ENCODE results near the gene APOBEC3G.
"Not testable (repeated sequence)": the region's sequence is repeated elsewhere in the genome, so short reads cannot be mapped to it uniquely, and the experiment has no call there.

The APOBEC3G gene

GRCh38 chr22:39077026-39077840 lies at the start of gene APOBEC3G:
TSS of gene APOBEC3G (plus strand) at chr22:39077275. CDS start at chr22:39077362, 87 bp downstream.
- peak; percentile 3 for DNase-seq (ENCODE audit: low read depth, low spot score)
- CTCF ChIA-PET, result not testable (repeated sequence)
- POLR2A ChIA-PET, result interaction anchor here (0.9 kb wide), 1 partner anchor 21 kb away, joined by 3 read pairs; no protein-coding TSS in a partner anchor

GRCh38 chr22:39027717-39028116 lies 49.4 kb upstream of the APOBEC3G start:
- POLR2A ChIA-PET, result no interaction called here
- no peak overlapping the region for H3K4me3 ChIP-seq (ENCODE audit: low read depth, low read length)
- DNase-seq (ENCODE audit: low read depth, low spot score), result no peak
- CTCF ChIA-PET, result no interaction called here
- no peak for TF ChIP-seq CTCF (IDR thresholded peaks at IDR 0.05; ENCODE audit: insufficient read depth, low read length, missing control alignments)

More at GRCh38 chr22:39077026-39077840, at the start of gene APOBEC3G:
- peak within 1 kb of the TSS; percentile 59 for H3K4me3 ChIP-seq (ENCODE audit: low read depth, low read length)

GRCh38 chr22:39028281-39028680 lies 48.8 kb upstream of the APOBEC3G start:
- TF ChIP-seq CTCF (IDR thresholded peaks at IDR 0.05; ENCODE audit: insufficient read depth, low read length, missing control alignments), result no peak
- ChIA-PET CTCF (interaction anchor here (0.8 kb wide), 1 partner anchor 12 kb away, joined by 3 read pairs; no protein-coding TSS in a partner anchor), POLR2A (no interaction called here)
- no peak for DNase-seq (ENCODE audit: low read depth, low spot score)
- no peak overlapping the region for H3K4me3 ChIP-seq (ENCODE audit: low read depth, low read length)

GRCh38 chr22:39029227-39029626 lies 47.8 kb upstream of the APOBEC3G start:
- no peak for TF ChIP-seq CTCF (IDR thresholded peaks at IDR 0.05; ENCODE audit: insufficient read depth, low read length, missing control alignments)
- no peak overlapping the region for H3K4me3 ChIP-seq (ENCODE audit: low read depth, low read length)
- POLR2A ChIA-PET, result no interaction called here
- no peak for DNase-seq (ENCODE audit: low read depth, low spot score)
- CTCF ChIA-PET, result interaction anchor here (0.8 to 2.1 kb wide), 2 partner anchors 11 to 261 kb away, joined by 3 to 5 read pairs; no protein-coding TSS in a partner anchor

- H3K4me3 ChIP-seq (ENCODE audit: low read depth, low read length), result no peak overlapping the region
- POLR2A ChIA-PET, result no interaction called here
- CTCF ChIA-PET, result interaction anchor here (2.1 kb wide), 1 partner anchor 262 kb away, joined by 5 read pairs; no protein-coding TSS in a partner anchor
- no peak for DNase-seq (ENCODE audit: low read depth, low spot score)
- no peak for TF ChIP-seq CTCF (IDR thresholded peaks at IDR 0.05; ENCODE audit: insufficient read depth, low read length, missing control alignments)
Measured at GRCh38 chr22:39030705-39031104, 46.4 kb upstream of the APOBEC3G start.

- DNase-seq (ENCODE audit: low read depth, low spot score); H3K4me3 ChIP-seq (ENCODE audit: low read depth, low read length); POLR2A ChIA-PET; CTCF ChIA-PET: not testable (repeated sequence)
Measured at GRCh38 chr22:39031434-39032295, 45.4 kb upstream of the APOBEC3G start.

- POLR2A ChIA-PET; H3K4me3 ChIP-seq (ENCODE audit: low read depth, low read length); DNase-seq (ENCODE audit: low read depth, low spot score); CTCF ChIA-PET: not testable (repeated sequence)
Measured at GRCh38 chr22:39037071-39037470, 40.0 kb upstream of the APOBEC3G start.

All from AG04449 (cell line).